GM08714 (cell line): ENCODE results near the gene NOA1.

Source experiments
- H3K4me3 ChIP-seq: fragments of 200-500 bp; sonication (Bioruptor generic); 2 replicates; pipeline ENCODE4 v1.5.1; 2014; ENCODE audit warnings: mild to moderate bottlenecking, low read length, inconsistent platforms
- ZNF274 ChIP-seq: IDR thresholded peaks from 2 replicates; pipeline ENCODE4 v1.6.1; 2012; ENCODE audit warnings: mild to moderate bottlenecking, low read depth, low read length

The NOA1 gene

DNA sequence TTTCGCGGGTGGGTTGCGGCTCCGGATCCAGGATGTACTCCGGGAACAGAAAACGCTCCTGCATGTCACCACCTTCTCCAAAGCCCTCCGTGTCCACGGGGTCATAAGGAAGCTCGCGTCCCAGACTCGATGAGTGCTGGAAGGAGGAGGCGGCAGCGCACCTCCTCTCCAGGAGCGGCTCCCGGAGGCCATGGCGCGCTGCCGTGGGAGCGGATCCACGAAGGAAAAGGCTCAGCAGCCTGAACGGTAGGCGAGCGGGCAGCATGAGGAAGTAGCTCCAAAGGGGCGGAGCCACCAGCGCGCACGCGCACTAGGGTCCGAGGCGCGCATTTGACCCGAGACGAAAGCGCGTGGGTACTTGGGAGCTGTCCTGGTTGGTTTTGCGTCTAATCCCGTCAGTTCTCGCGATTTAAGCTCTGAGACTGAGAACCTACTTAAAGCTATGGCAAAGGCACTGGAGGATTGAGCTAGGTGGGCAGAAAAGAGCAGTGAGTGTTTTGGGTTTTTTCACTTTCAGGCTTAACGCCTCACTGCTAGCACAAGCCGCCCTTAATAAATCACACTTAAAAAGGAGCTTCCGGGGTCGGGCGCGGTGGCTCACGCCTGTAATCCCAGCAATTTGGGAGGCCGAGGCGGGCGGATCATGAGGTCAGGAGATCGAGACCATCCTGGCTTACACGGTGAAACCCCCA is at the start of gene NOA1:
NOA1 (minus strand) TSS at position 286 of the 692 bp plus-strand sequence; CDS start at position 265, 21 bp downstream.
- TF ChIP-seq ZNF274 = no peak
- H3K4me3 ChIP-seq = peak within 1 kb of the TSS; percentile 96

DNA sequence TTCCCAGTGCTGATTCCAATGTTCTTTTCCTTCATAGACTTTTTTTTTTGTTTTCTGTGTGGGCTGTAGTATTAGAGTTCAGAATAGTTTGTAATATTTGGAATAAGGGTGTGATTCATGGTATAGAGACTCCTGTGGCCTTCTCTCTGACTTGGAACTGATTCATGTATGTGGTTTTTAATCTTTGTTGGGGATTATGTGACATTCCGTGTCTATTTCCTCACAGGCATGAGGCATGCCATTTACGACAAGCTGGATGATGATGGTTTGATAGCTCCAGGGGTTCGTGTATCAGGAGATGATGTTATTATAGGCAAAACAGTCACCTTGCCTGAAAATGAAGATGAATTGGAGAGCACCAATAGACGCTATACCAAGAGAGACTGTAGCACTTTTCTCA is 45.7 kb upstream of the NOA1 start:
- TF ChIP-seq ZNF274 = no peak
- no peak overlapping the region for H3K4me3 ChIP-seq

DNA sequence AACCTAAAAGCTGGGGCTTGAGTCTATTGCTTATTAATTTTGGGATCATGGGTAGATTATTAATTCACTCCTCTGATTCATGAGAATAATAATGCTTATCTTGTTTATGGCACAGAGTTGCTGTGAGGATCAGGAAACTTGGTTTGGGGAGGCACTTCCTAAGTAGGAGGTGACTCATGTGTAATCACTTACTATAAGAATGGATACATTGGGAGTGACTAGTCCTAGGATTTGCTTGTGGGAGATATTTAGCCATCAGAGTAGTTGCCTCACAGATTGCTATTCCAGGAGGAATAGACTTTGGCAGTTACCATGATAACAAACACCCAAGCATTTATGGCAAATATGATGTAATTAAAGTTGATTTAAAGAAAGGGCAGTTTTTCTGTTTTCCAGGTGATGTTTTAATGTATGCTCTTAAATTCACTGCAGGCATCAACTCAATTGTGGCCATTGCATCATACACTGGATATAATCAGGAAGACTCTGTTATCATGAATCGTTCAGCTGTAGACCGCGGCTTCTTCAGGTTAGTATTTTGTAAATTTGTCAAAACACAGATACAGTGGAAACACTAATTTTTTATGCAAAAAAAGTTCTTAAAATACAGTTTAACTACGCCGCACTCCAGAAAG is 43.2 kb upstream of the NOA1 start:
- no peak overlapping the region for H3K4me3 ChIP-seq
- TF ChIP-seq ZNF274 = no peak

DNA sequence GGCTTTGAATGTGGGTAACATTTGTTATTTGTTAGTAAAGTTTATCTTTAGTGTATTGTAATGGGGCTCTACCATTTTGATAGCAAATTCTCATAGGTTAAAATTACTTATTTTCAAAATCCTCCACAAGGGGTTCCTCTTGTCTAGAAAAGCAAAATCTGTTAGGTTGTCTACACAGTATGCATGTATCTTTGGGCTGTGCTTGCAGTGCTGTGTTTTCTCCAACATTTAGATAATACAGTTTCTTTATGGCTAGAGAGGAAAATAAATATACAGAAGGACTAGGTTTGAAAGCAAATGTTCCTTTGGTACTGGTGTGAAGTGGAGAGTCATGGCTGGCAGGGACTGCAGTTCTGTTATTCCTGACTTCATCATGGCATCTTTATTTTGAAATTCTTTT is 41.6 kb upstream of the NOA1 start:
- H3K4me3 ChIP-seq = no peak overlapping the region
- TF ChIP-seq ZNF274 = no peak

DNA sequence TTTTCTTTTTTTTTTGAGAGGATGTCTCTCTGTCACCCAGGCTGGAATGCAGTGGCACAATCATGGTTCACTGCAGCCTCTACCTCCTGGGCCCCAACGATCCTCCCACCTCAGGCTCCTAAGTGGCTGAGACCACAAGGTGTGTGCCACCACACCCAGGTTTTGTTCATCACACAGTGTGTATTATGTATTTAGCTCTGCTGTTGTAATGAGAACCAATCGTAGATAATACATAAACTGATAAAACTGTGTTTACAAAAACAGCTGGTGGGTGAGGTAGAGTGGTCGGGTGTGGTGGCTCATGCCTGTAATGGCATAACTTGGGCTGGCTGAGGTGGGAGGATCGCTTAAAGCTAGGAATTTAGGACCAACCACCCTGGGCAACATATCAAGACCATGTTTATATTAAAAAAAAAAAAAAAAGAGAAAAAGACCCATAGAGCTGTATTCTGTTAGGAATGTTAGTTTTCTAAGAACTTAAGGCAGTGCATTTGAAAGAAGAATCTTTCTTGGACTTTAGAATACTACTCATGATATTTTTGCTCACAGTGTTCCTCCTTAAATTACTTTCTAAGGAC is 36.2 kb upstream of the NOA1 start:
- H3K4me3 ChIP-seq = no peak overlapping the region
- no peak for TF ChIP-seq ZNF274

DNA sequence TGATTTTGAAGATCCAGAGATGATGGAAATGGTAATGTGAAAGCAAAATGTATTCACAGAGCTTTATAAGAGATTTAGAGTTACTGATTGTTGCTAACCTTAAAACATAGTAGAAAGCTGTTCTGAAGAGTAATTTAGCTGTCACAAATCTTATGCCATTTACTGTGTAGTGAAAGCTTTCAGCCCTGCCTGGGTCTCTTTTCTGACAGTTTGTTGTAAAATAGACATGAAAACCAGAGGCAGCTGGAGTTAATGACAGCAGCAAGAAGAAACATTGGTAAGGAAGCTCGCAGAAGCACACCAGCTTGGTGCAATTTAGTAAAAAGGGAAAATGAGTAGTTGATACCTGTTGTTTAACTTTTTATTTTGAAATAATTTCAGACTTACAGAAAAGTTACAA is 22.3 kb upstream of the NOA1 start:
- TF ChIP-seq ZNF274 = no peak
- no peak overlapping the region for H3K4me3 ChIP-seq

DNA sequence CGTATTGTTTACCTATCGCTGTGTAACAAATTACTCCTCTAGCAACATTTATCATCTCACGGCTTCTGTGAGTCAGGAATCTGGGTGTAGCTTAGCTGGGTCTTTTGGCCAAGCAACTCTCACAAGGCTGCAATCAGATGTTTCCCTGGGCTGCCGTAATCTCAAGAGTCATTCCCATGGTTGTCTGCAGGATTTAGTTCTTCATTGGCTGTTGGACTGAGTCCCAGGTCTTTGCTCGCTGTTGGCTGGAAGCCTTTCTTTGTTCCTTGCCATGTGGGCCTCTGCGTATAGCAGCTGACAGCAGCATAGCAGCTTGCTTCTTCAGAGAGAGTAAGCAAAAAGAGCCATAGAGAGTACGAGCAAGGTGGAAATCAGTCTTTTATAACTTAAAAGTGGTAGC is 18.1 kb upstream of the NOA1 start:
- no peak for TF ChIP-seq ZNF274
- no peak overlapping the region for H3K4me3 ChIP-seq

DNA sequence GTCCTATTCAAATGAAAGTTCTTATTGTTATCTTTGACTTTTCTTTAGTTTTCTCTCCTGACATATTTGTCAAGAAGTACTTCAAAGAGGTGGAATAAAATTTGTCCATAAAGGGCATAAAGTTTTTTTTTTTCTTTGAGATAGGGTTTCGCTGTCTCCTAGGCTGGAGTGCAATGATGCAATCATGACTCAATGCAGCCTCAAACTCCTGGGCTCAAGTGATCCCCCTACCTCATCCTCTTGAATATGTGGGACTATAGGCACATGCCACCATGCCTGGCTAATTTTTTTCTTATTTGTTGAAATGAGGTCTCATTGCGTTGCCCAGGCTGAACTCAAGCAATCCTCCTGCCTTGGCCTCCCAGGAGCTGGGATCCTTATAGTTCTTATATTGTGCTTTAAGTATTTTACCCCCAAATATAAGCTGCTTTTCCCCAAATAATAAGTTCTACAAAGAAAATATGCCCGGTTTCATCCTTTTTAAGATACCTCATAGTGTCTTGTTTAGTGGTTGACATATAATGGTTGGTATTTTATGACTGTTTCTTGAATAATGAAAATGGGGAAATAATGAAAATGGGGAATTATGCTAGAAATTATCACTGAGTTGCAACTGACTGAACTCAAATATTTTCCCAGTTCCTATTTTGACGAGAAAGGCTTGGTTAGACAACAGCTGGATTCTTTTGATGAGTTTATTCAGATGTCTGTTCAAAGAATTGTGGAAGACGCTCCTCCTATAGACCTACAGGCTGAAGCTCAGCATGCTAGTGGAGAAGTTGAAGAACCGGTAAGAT is 12.9 kb upstream of the NOA1 start:
- no peak for TF ChIP-seq ZNF274
- H3K4me3 ChIP-seq = no peak overlapping the region

DNA sequence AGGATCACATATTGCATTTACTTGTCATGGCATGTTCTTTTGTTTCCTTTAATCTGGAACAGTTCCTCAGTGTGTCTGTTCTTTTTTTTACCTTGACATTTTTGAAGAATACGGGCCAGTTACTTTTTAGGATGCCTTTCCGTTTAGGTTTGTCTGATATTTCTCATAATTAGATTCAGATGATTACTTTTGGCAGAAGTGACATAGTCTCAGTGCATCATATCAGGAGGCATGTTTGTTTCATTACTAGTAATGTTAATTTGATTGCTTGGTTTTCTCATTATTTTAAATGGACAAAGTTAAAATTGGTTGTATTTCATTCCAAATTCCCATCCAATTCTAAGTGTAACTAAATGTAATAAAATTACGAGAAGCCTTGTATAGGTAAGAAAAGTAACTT is 9.5 kb upstream of the NOA1 start:
- no peak for TF ChIP-seq ZNF274
- no peak overlapping the region for H3K4me3 ChIP-seq

DNA sequence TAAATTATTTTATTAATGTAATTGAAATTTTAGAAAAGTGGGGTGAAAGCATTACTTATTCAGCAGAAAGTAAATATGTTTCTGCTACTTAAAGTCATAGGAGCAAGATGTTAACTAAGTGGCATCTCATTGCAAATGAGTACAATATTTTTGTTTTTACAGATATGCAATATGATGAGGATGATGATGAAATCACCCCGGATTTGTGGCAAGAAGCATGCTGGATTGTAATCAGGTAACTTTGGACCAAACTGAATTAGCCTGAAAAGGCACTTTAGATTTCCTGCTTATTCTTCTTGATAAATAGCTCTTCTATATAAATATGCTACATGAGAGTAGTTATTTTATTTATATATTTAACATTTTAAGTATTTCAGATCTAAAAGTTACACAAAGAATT is 8.8 kb upstream of the NOA1 start:
- TF ChIP-seq ZNF274 = no peak
- H3K4me3 ChIP-seq = no peak overlapping the region

DNA sequence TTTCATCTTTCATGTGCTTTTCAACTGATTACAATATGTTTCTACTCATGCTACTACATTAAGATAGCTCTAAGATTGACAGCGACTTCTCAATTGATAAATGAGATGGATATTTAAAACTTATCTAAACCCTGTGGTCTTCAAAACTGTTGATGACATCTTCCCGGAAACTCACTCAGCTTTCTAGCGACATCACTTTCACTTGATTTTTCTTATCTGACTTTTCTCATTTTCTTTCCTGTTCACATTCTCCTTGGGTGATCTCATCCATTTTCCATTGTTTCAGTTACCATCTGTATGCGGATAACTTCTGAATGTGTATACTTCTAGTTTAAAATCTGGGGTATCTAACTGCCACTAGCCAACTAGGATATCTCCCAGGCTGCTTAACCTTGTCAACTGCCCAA is 4.4 kb upstream of the NOA1 start:
- TF ChIP-seq ZNF274 = no peak
- H3K4me3 ChIP-seq = no peak overlapping the region

DNA sequence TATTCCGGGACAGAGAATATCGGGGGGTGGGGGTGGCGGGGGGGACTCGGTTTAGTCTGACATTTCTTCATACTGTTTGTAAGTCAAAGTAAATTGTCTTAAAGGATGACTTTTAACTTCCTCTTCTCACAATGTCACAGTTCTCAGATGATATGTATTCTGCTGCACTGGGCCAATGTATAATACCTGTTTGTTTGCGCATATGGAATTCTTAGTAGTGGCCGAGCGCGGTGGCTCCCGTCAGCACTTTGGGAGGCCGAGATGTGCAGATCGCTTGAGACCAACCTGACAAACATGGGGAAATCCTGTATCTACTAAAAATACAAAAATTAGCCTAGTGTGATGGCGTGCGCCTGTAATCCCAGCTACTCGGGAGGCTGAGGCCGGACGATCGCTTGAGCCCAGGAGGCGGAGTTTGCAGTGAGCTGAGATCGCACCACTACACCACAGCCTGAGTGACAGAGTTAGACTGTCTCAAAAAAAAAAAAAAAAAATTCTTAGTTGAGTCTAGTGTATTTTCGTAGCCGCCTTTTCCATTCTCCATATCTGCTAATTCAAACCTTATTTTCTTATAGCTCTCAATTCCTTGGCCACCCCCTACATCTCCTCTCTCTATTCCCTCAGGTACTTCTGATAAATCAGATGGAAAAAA is 2.1 kb upstream of the NOA1 start:
- no peak for TF ChIP-seq ZNF274
- peak overlapping the region; percentile 96 for H3K4me3 ChIP-seq

DNA sequence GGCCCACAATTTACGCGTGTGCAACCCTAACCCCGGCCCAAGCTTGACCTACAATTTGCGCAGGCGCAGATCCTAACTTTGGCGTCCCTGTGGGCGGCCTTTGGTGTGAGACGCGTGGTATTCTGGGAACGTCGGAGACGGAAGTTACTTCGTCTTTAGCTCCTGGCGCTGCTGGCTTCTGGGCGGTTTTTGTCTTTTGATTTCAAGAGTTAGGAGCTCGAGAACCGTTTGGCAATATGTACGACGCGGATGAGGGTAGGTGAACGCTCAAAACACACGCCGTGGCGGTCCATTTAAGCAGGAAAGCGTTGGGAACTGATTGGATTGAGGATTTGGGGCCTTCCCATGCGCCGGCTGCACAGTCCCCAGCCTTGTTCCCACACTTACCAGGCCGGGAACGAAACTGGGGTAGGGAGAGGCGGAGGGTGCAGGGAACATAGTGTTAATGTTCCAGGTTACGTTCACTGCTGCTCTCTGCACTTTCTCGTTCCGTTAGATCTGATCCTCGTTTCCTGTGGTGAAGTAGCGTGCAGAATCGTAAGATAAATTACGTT is 1.4 kb upstream of the NOA1 start, which contains the start of gene POLR2B:
POLR2B (plus strand) TSS at position 147 of the 554 bp plus-strand sequence; CDS start at position 237, 90 bp downstream.
- peak within 1 kb of the TSS; percentile 96 for H3K4me3 ChIP-seq
- no peak for TF ChIP-seq ZNF274
